GM20000 (cell line): ENCODE data around the gene ATXN7L1.

ENCODE experiments used
- DNase-seq: peaks from one replicate; pipeline ENCODE4 v3.0.0; 2012; ENCODE audit warnings: low spot score
- CTCF ChIP-seq: IDR thresholded peaks from 2 replicates; pipeline ENCODE4 v1.5.1; 2012; ENCODE audit warnings: mild to moderate bottlenecking, control low read depth; ENCODE audit errors: extremely low read depth, missing control alignments

The ATXN7L1 gene

DNA sequence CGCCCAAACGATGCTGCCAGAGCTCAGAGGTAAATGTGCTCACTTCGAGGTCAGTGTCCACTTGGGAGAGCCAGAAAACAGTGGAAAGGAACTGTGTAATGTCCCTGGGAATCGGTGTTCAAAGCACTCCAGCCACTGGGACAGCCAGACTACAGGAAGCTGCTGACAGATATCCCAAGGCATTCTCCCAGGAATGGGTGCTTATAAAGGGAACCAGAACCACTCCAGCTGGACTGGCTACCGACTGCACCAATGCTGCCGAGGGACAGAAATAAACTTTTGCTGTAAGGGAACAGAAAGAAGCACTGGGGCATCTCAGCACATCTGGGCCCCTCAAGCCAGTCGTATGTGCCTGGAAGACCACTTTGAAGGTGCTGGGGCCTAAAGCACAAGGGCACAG, 76.7 kb downstream of the ATXN7L1 start:
- DNase-seq = no peak
- no peak for TF ChIP-seq CTCF

GRCh38 chr7:105799006-105799405, 77.4 kb downstream of the ATXN7L1 start:
- no peak for DNase-seq
- no peak for TF ChIP-seq CTCF

DNA sequence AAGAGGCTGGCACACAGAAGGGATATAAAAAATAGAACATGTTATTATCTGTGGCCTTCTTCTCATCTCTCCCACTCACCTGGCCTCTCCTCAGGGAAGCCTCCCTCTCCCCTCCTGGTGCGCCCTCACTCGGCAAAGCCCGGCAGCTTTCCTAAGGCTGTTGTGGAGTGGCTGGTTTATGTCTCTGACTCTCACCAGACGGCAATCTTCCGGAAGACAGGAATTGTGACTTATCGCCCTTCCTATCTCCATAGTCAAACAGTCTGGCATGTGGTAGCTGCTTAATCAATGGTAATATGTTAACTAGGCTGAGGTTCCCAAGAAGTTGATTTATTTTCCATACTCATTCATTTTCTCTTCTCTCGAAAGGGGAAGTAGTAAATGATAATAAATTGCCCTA, 78.7 kb downstream of the ATXN7L1 start:
- no peak for DNase-seq
- no peak for TF ChIP-seq CTCF

GRCh38 chr7:105796365-105796764, 80.0 kb downstream of the ATXN7L1 start:
- no peak for DNase-seq
- TF ChIP-seq CTCF = no peak

DNA sequence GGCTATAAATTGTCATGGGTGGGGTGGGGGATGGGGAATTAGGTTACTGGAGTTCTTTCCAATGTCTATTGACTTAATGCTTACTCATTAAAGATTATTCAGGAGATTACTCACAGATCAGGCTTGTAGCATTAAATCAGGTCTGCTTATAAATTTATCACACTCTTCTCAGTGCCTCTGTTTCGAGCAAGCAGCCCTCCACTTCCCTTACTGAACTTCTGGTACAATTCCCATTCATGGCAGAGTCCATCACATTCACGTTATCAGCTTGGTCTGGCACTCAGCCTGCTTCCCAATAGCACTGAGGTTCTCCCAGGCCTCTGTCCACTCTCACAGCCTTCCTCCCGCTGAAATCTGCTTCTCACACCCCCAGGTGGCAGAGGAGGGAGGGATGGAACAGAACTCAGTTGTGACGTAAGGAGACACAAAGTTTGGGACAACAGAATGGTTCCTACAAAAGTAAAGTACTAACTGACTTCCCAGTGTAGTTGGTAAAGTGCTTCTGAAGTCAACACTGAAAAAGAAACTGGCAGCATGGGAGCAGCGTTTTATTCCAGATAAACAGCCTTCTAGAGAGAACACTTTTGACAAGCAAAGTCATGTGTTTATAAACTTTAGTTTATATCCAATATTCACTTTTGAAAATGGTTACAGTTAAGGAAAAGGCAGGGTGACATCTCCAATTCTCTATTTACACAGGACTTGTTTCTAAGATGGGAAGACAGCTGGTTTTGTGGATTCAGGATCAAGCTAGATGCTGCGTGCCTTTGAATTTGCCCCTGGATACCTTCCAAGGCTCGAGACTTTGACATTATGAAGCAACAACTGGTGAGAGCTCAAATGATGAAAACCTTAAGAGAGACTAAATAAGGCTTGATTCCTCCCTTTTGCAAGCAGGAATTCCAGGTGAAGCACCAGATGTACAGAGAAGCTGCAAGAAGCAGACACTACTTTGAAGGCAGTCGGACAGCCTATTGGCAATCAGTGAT, 81.4 kb downstream of the ATXN7L1 start:
- no peak for DNase-seq
- TF ChIP-seq CTCF = no peak

DNA sequence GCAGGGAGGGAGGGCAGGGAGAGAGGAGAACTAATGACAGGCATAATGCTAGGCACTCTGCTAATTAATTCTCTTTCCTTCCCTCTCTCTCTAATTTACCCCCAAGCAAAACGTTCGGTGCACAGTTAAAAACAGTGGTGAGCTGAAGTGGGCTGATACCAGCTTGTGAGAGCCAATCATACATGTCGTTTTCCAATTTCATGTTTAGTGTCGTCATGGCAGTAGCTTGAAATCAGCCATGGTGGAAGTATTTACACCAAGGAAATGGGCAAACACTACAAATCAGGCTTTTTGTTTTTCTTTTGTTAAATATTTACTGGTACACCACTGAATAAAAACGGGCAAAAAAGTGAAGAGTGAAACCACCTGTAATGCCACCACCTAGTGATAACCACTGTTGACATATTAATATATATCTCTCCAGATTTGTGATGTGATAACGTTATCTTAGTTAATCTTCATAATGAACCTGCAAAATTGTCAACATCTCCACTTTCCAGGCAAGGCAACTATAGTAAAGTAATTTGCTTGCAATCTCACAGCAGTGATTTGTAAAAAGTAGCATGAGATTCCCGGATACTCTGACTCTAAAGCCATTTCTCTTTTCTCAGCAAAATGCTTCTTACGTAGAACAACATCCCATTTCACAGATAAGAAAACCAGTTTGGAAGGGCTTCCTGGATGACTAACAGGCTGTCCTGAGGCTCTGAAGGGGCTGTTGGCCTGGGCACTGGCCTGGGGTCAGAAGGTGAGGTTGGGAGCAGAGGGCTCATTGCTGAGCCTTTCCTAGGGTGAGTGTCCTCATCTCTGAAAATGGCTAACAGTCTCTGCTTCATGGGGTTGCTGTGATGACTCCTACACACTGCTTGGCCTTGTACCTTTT, 83.7 kb downstream of the ATXN7L1 start:
- DNase-seq = no peak
- no peak for TF ChIP-seq CTCF

DNA sequence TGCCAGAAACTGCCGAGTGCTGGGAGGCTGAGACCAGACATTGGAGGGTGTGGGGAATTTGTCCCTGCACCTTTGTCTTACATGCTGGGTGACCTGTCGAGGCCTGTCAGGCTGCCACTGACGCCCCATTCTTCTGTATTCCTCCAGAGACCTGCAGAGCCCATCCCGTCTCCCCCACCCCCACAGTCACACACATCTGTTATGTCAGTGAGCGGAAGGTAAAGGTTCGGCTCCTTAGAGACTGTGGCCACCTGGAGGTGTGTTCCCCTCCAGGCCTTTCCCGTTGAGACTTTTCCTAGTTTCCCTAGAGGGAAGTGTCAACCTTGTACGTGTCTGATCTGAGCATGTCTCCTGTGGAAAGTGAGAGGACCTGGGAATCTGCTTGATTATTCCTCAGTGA, 84.5 kb downstream of the ATXN7L1 start:
- TF ChIP-seq CTCF = no peak
- DNase-seq = no peak
